ENCODE results near the gene ZFYVE21. TPM values are rescaled to one million over a fixed set of nuclear protein-coding genes. Genes with fewer than 3 reads are reported as not detected.
"Not testable (repeated sequence)": the region's sequence is repeated elsewhere in the genome, so short reads cannot be mapped to it uniquely, and the experiment has no call there.

ZFYVE21 gene
- polyA plus RNA-seq, 3 donors, result 50.5 to 57.5 (median 55.3) TPM

DNA sequence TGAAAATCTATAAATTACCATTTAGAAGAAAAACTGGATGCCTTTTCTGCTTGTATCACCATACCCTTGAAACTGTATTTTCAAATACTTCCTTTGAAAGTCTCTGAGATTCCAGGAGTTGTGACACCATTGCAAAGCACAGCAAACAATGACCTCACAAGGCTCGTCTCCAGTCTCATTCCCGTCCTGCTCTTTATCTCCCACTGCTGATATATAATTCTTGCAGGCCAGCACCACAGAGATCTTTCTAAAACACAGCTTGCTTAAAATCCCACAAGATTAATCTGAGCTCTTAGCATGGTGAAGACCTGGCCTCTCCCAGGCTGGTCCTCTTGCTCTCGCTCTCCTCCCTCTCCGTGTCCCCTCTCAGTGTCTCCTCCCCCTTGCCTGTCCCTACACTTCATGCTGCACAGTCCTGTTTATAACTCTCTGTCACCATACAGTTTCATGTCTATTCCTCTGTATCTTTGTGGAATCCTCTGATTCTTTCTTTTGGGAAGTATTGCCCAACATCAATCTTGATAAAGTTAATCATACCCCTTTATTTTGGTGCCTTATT, 51.8 kb downstream of the ZFYVE21 start:
- no peak for DNase-seq (ENCODE audit: extremely low read depth in 1 of 11, low read depth in 9 of 11, low spot score in 4 of 11)

DNA sequence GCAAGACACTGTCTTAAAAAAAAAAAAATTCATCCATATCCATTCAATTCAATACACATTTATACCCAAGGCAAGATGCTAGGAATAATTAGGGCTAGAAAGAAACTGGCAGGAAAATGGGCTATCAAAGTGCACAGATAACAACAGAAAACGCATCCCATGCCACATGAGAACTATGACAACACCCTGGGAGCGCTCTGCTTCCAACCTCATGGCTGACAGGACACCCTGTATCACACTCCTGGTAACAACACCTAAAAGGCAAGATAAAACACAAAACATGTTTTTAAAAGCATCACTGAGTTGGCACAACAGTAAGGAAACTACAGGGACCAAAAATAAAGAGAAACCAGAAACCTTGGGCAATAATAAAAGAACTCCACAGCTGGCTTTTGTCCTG, 54.9 kb downstream of the ZFYVE21 start:
- DNase-seq (ENCODE audit: extremely low read depth in 1 of 11, low read depth in 9 of 11, low spot score in 4 of 11), result no peak

DNA sequence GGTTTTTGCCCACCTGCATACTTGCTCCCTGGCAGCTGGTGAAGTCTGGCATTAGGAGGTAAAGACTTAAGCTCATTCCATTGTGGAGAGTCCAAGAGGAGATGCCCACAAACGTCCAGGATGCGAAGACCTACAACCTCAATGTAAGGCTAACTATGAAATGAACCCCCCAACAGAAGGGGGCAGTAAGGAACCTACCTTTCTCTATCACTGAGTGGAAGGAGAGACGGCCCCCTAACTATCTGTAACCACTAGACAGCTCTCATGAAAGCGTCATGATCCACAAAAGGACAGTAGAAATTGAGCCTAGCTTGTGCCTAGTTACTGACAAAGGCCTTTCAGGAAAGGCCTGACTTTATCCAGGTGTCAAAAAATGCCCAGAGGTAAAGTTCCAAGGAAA, 55.3 kb downstream of the ZFYVE21 start:
- no peak for DNase-seq (ENCODE audit: extremely low read depth in 1 of 11, low read depth in 9 of 11, low spot score in 4 of 11)

DNA sequence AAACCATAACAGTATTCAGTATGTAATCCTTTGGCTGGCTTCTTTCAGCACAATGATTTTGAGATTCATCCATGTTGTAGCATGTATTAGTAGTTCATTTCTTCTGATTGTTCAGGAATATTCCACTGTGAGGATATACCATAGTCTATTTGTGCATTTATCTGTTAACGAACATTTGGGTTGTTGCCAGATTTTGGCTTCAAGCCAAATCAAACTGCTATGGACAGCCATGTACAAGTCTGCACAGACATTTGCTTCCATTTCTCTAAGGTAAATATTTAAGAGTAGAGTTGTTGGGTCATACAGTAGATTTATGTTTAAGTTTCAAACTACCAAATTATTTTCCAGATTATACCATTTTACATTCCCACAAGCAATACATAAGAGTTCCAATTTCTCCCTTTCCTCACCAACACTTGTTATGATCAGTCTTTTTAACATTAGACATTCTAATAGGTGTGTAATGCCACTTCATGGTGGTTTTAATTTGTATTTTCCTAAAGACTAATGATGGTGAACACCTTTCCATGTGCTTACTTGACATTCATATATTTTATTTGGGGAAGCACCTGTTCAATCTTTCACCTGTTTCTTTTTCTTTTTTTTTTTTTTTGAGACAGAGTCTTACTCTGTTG, 56.6 kb downstream of the ZFYVE21 start:
- DNase-seq (ENCODE audit: extremely low read depth in 1 of 11, low read depth in 9 of 11, low spot score in 4 of 11), result no peak

DNA sequence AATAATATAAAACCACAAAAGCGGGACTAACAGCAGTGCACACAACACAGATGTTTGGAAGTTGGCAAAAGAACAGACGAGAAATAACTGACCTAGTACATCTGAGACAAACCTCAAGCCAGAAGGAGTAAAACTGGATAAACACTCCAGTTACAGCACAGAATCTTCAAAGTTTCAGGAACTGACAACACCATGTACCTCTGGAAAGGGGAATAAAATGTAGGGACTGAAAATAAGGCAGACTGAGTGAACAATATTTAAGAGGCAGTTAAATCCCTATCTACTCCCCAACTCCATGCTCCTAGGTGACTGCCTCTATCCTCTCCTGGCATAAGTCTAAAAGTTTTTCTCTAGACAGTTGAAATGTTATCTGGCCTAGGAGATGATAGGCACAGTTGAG, 57.9 kb downstream of the ZFYVE21 start:
- no peak for DNase-seq (ENCODE audit: extremely low read depth in 1 of 11, low read depth in 9 of 11, low spot score in 4 of 11)

DNA sequence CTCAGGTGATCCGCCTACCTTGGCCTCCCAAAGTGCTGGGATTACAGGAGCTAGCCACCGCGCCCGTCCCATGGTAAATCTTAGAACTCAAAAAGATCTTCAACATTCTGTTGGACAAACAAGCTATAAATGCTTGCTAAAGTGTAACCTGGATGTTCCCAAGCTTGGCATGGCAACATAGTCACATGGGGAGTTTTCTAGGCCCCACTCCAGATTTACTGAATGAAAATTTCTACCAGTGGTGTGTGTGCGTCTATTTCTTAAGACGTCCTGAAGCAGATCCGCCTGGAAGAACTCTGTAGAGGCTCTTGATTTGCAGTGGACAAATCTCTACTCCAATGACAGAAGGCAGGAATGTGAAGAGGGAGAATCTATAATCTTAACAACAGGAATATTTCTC, 59.9 kb downstream of the ZFYVE21 start:
- DNase-seq (ENCODE audit: extremely low read depth in 1 of 11, low read depth in 9 of 11, low spot score in 4 of 11), result no peak

DNA sequence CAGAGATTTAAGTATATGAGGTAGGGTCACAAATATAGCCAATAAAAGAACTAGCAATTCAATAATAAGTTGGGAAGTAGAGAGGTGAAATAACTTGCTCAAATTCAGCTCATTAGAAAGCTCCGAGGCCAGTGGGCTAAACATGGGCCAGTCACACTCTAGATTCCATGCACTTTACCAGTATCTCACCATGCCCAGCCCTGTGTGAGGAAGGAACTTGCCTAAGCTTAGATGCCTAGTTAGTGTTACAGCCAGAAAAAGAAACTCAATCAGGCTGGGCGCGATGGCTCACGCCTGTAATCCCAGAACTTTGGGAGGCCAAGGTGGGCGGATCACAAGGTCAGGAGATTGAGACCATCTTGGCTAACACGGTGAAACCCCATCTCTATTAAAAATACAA, 60.7 kb downstream of the ZFYVE21 start:
- DNase-seq (ENCODE audit: extremely low read depth in 1 of 11, low read depth in 9 of 11, low spot score in 4 of 11), result not testable (repeated sequence)

DNA sequence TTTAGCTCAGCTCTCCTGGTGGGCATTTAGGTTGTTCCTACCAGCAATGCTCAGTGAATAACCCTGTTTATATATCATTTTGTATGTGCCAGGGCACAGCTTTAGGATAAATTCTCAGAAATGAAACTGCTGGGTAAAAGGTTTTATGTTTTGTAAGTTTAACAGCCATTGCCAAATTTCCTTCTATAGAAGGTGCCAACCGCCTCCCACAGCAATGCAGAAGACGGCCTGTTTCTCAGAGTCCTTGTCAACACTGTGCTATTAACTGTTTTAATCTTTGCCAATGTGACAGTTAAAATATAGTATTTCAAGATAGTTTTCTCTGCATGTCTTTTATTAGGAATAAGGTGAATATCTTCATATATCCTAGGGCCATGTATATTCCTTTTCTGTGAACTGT, 66.8 kb downstream of the ZFYVE21 start:
- DNase-seq (ENCODE audit: extremely low read depth in 1 of 11, low read depth in 9 of 11, low spot score in 4 of 11), result no peak

Other genes with a start within 250 kb of the ZFYVE21 start
- 100 to 1,000 TPM; 139 to 174 (median 151) TPM for gene CKB, start 193.0 kb upstream of the ZFYVE21 start, polyA plus RNA-seq (ENCODE audit: insufficient read length in 3 of 3)
- 1 to 10 TPM; 4.9 to 9.3 (median 7.9) TPM for gene TRMT61A, start 186.6 kb upstream of the ZFYVE21 start, polyA plus RNA-seq (ENCODE audit: insufficient read length in 3 of 3)
- gene BAG5, start 153.2 kb upstream of the ZFYVE21 start, polyA plus RNA-seq (ENCODE audit: insufficient read length in 3 of 3), result 10 to 100 TPM; 29.4 to 34.2 (median 30.4) TPM
- 10 to 100 TPM; 39.7 to 41.6 (median 40.5) TPM for gene COA8, start 152.8 kb upstream of the ZFYVE21 start, polyA plus RNA-seq (ENCODE audit: insufficient read length in 3 of 3)
- 100 to 1,000 TPM in 2 of 3 donors, 10 to 100 TPM in 1; 89.5 to 156 (median 107) TPM for gene KLC1, start 86.6 kb upstream of the ZFYVE21 start, polyA plus RNA-seq (ENCODE audit: insufficient read length in 3 of 3)
- 10 to 100 TPM; 13.1 to 19.2 (median 15.5) TPM for gene XRCC3, start 359 bp upstream of the ZFYVE21 start, polyA plus RNA-seq (ENCODE audit: insufficient read length in 3 of 3)
- gene PPP1R13B, start 131.8 kb downstream of the ZFYVE21 start, polyA plus RNA-seq (ENCODE audit: insufficient read length in 3 of 3), result 10 to 100 TPM; 29.8 to 47.6 (median 31.2) TPM
- 1 to 10 TPM; 1.9 to 7.3 (median 3.8) TPM for gene TDRD9, start 212.6 kb downstream of the ZFYVE21 start, polyA plus RNA-seq (ENCODE audit: insufficient read length in 3 of 3)
- gene RD3L, start 226.7 kb downstream of the ZFYVE21 start, polyA plus RNA-seq (ENCODE audit: insufficient read length in 3 of 3), result not detected